HepG2 (cell line): Measurements from ENCODE around the gene CHCHD3. TPM values are rescaled to one million over a fixed set of nuclear protein-coding genes. Genes with fewer than 3 reads are reported as not detected.

Experiments
- ATAC-seq: fragments of 200-7000 bp; cut with Tn5 transposase; 3 replicates; pipeline ENCODE4 v1.9.1; 2020; ENCODE audit warnings: mild to moderate bottlenecking, moderate library complexity
- BruUV-seq: library from RNA; stranded (reverse); fragments of 400-500 nt; replicated peaks from 2 replicates; lab custom pipeline; 2021; lab: Mats Ljungman, UMichigan
- CTCF ChIA-PET: fragments of 300-600 bp; formaldehyde crosslinking; extraction: SDS; loops from one replicate; lab custom pipeline; 2021; ENCODE audit warnings: low total read pairs, inconsistent platforms, low intra/inter-chr PET ratio; lab: Yijun Ruan, JAX
- POLR2A ChIA-PET: fragments of 350-600 bp; sonication (Branson Sonifier 250); formaldehyde crosslinking; loops from one replicate; lab custom pipeline; 2020; ENCODE audit warnings: antibody characterized with exemption, inconsistent platforms; lab: Yijun Ruan, JAX
- DNase-seq: peaks from one replicate; pipeline ENCODE4 v3.0.0-alpha.2; 2015; ENCODE audit warnings: low spot score
- FAIRE-seq: peaks from 3 replicates; lab custom pipeline; 2011; peaks lifted over from hg19 to GRCh38; lab: Jason Lieb, UNC
- H2AFZ ChIP-seq: one replicate; pipeline ENCODE4 v1.6.1; 2011; ENCODE audit warnings: low read length, inconsistent platforms
- H3K27ac ChIP-seq: fragments of 300-600 bp; 3 replicates; pipeline ENCODE4 v1.8.0; 2011; ENCODE audit warnings: mixed run types, mild to moderate bottlenecking, mixed read lengths, low read length, inconsistent platforms; ENCODE audit not compliant: insufficient read depth; ENCODE audit errors: extremely low read length
- H3K27me3 ChIP-seq, 2 experiments: fragments of 200-600 bp in 1 of 2; 2 replicates in 1 of 2; 3 replicates in 1 of 2; pipeline versions ENCODE4 v1.6.0 to v1.8.0; 2011; ENCODE audit warnings: low read length in 2 of 2, mild to moderate bottlenecking in 2 of 2, moderate library complexity in 2 of 2, inconsistent platforms in 1 of 2; ENCODE audit not compliant: insufficient read depth in 2 of 2, control insufficient read depth in 1 of 2
- H3K36me3 ChIP-seq, 2 experiments: fragments of 200-600 bp in 1 of 2; replicated peaks in 1 of 2; 2 replicates in 1 of 2; 3 replicates in 1 of 2; pipeline versions ENCODE4 v1.5.1 to v1.8.0; 2011; ENCODE audit warnings: low read length in 2 of 2, inconsistent platforms in 1 of 2; ENCODE audit not compliant: insufficient read depth in 2 of 2, control insufficient read depth in 1 of 2
- H3K4me1 ChIP-seq: 2 replicates; pipeline ENCODE4 v1.5.1; 2012; ENCODE audit warnings: low read length, inconsistent platforms; ENCODE audit not compliant: insufficient read depth
- H3K4me2 ChIP-seq: 2 replicates; pipeline ENCODE4 v1.6.0; 2011; ENCODE audit warnings: low read depth, low read length, inconsistent platforms
- H3K4me3 ChIP-seq, 3 experiments: fragments of 200-600 bp in 1 of 3; sonication (generic), shearing (Covaris generic) in 1 of 3; replicated peaks in 1 of 3; 2 replicates each; pipeline ENCODE4 v1.5.1; 2011 to 2016; ENCODE audit warnings: low read length in 3 of 3, inconsistent platforms in 2 of 3, low read depth in 2 of 3, mild to moderate bottlenecking in 2 of 3, control low read depth in 1 of 3, mixed read lengths in 1 of 3; ENCODE audit not compliant: insufficient read depth in 1 of 3
- H3K79me2 ChIP-seq: one replicate; pipeline ENCODE4 v1.6.1; 2011; ENCODE audit warnings: low read length, inconsistent platforms; ENCODE audit not compliant: insufficient read depth
- H3K9ac ChIP-seq: 2 replicates; pipeline ENCODE4 v1.6.0; 2011; ENCODE audit warnings: mild to moderate bottlenecking, low read depth, low read length, inconsistent platforms; ENCODE audit not compliant: insufficient read depth
- H3K9me3 ChIP-seq: 2 replicates; pipeline ENCODE4 v1.5.1; 2012; ENCODE audit warnings: mild to moderate bottlenecking, low read length
- H4K20me1 ChIP-seq: 2 replicates; pipeline ENCODE4 v1.6.0; 2011; ENCODE audit warnings: inconsistent platforms, mild to moderate bottlenecking, low read length, moderate library complexity; ENCODE audit not compliant: insufficient read depth
- ARNT2 ChIP-seq: sonication (generic); formaldehyde crosslinking; IDR thresholded peaks from 2 replicates; pipeline ENCODE4 v1.8.0; 2022; ENCODE audit warnings: mild to moderate bottlenecking, low read depth, missing genetic modification reagents, moderate library complexity
- DNMT3B ChIP-seq: conservative IDR thresholded peaks from 2 replicates; pipeline ENCODE4 v1.6.1; 2016; ENCODE audit warnings: missing biosample characterization, control low read depth
- FIP1L1 ChIP-seq: fragments of 200-400 bp; formaldehyde crosslinking; IDR thresholded peaks from 2 replicates; pipeline ENCODE4 v1.6.1; 2018; ENCODE audit warnings: low read depth, mild to moderate bottlenecking, low read length, moderate library complexity, borderline replicate concordance; ENCODE audit not compliant: insufficient read depth
- FLYWCH1 ChIP-seq: sonication (generic); formaldehyde crosslinking; IDR thresholded peaks from 2 replicates; pipeline ENCODE4 v1.8.1; 2023; ENCODE audit warnings: mild to moderate bottlenecking, missing genetic modification reagents
- FOXK2 ChIP-seq: fragments of 450-650 bp; IDR thresholded peaks from 2 replicates; pipeline ENCODE4 v1.6.1; 2016
- HMG20B ChIP-seq: conservative IDR thresholded peaks from 2 replicates; pipeline ENCODE4 v1.6.1; 2016; ENCODE audit warnings: missing genetic modification reagents, missing compliant biosample characterization
- KLF11 ChIP-seq: IDR thresholded peaks from 2 replicates; pipeline ENCODE4 v1.6.1; 2016; ENCODE audit warnings: missing compliant biosample characterization
- MED8 ChIP-seq: sonication (generic); formaldehyde crosslinking; IDR thresholded peaks from 2 replicates; pipeline ENCODE4 v1.8.1; 2023; ENCODE audit warnings: mild to moderate bottlenecking, missing genetic modification reagents; ENCODE audit not compliant: insufficient replicate concordance
- SAFB2 ChIP-seq: sonication (generic); formaldehyde crosslinking; IDR thresholded peaks from 2 replicates; pipeline ENCODE4 v1.5.1; 2020; ENCODE audit warnings: missing genetic modification reagents, low read depth, mild to moderate bottlenecking, borderline replicate concordance
- SAP130 ChIP-seq: IDR thresholded peaks from 2 replicates; pipeline ENCODE4 v1.6.1; 2016; ENCODE audit warnings: low read depth
- ZBTB20 ChIP-seq: sonication (generic); formaldehyde crosslinking; IDR thresholded peaks from 2 replicates; pipeline ENCODE4 v1.8.1; 2023; ENCODE audit warnings: missing genetic modification reagents, low read depth, mild to moderate bottlenecking, borderline replicate concordance
- ZNF225 ChIP-seq: sonication (generic); formaldehyde crosslinking; IDR thresholded peaks from 2 replicates; pipeline ENCODE4 v1.4.0; 2020; ENCODE audit warnings: mild to moderate bottlenecking, missing genetic modification reagents
- ZNF264 ChIP-seq: sonication (generic); formaldehyde crosslinking; IDR thresholded peaks from 2 replicates; pipeline ENCODE4 v1.4.0; 2020; ENCODE audit warnings: missing genetic modification reagents
- ZNF570 ChIP-seq: sonication (generic); formaldehyde crosslinking; IDR thresholded peaks from 2 replicates; pipeline ENCODE4 v1.4.0; 2020; ENCODE audit warnings: mild to moderate bottlenecking, missing genetic modification reagents, borderline replicate concordance
- ZNF614 ChIP-seq: IDR thresholded peaks from 2 replicates; pipeline ENCODE4 v1.6.1; 2018; ENCODE audit warnings: missing biosample characterization, missing genetic modification reagents, inconsistent platforms, borderline replicate concordance
- ZNF766 ChIP-seq: sonication (generic); formaldehyde crosslinking; IDR thresholded peaks from 2 replicates; pipeline ENCODE4 v1.5.0; 2020; ENCODE audit warnings: missing genetic modification reagents, borderline replicate concordance
- WGBS: methylation state at CpG from one replicate; pipeline ENCODE4 v1.1.6; 2017; ENCODE audit warnings: low lambda C conversion rate; 5-methylcytosine and 5-hydroxymethylcytosine counted together
- in situ Hi-C: cut with HindIII; loops from 2 replicates; pipeline ENCODE4 v1.10.0; 2017; ENCODE audit warnings: low pct_unique_long_range_greater_than_20kb; ENCODE audit not compliant: extremely low pct_ligation_motif_present
- intact Hi-C: fragments of 100-400 bp; cut with micrococcal nuclease; formaldehyde crosslinking; loops from one replicate; pipeline ENCODE4 v1.10.0; 2022; ENCODE audit not compliant: unreplicated experiment
- polyA plus RNA-seq, 8 experiments: library from polyadenylated mRNA; depleted of rRNA in 3 of 8; stranded (reverse) in 7 of 8; unstranded in 1 of 8; fragments of >200 nt; fragmentation: Illumina TruSeq in 4 of 8; extraction: Trizol in 4 of 8; gene quantifications; 2 replicates each; pipeline versions ENCODE4 v1.2.1 to v1.2.3, GENCODE V29; 2011 to 2016; ENCODE audit warnings: low read depth in 4 of 8, missing spikeins in 1 of 8, mixed read lengths in 1 of 8; ENCODE audit not compliant: insufficient read depth in 1 of 8
- total RNA-seq, 5 experiments: library from RNA; depleted of rRNA; stranded (reverse); fragments of >200 nt; fragmentation: Illumina TruSeq; extraction: Trizol; gene quantifications; 2 replicates each; pipeline ENCODE4 v1.2.3, GENCODE V29; 2016; ENCODE audit warnings: low read depth in 1 of 5
- TF ChIP-seq, protein P1 (sequence below): IDR thresholded peaks from 2 replicates; pipeline ENCODE4 v1.6.1; 2016; ENCODE audit warnings: missing biosample characterization, missing genetic modification reagents, low read depth
- TF ChIP-seq, protein P2 (sequence below): sonication (generic); formaldehyde crosslinking; IDR thresholded peaks from 2 replicates; pipeline ENCODE4 v1.8.0; 2022; ENCODE audit warnings: mild to moderate bottlenecking, missing genetic modification reagents, borderline replicate concordance

Gene CHCHD3
- total and polyA plus RNA-seq, 2 of the 13 experiments (the other 11 are each of a cell fraction or from before 2014, with no cell fraction given) = 32.7 to 86.8 TPM

DNA sequence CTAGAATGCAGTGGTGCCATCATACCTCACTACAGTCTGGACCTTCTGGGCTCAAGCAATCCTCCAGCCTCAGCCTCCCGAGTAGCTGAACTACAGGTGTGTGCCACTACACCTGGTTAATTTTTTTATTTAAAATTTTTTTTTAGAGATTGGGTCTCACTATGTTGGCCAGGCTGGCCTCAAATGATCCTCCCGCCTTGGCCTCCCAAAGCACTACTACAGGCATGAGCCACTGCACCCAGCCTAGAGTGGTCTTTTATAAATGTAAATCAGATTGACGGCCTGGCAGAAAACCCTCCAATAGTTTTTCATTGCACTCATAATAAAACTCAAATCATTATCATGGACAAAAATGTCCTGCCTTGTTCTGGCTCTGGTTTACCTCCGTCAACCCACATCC lies 303.9 kb downstream of the CHCHD3 start:
- in situ Hi-C loops (no loop called here), intact Hi-C loops (no loop called here)
- DNase-seq (no peak), ATAC-seq (no peak), FAIRE-seq (no peak)
- H3K27me3 ChIP-seq = no peaks in the 10 kb centered on the region
- H4K20me1 ChIP-seq = no peaks in the 10 kb centered on the region
- H3K9me3 ChIP-seq = no peaks in the 10 kb centered on the region
- TF ChIP-seq ZNF570 (no peak), HMG20B (CRISPR knock-in tag) (no peak), ZNF614 (CRISPR knock-in tag) (no peak), ZNF766 (no peak), SAP130 (no peak), ARNT2 (CRISPR knock-in tag) (no peak), ZBTB20 (CRISPR knock-in tag) (no peak), ZNF264 (no peak), FIP1L1 (no peak), FLYWCH1 (CRISPR knock-in tag) (no peak), DNMT3B (CRISPR knock-in tag) (no peak), FOXK2 (no peak), SAFB2 (no peak), MED8 (CRISPR knock-in tag) (no peak), ZNF225 (CRISPR knock-in tag) (no peak), KLF11 (CRISPR knock-in tag) (no peak)
- TF ChIP-seq, protein P1, sequence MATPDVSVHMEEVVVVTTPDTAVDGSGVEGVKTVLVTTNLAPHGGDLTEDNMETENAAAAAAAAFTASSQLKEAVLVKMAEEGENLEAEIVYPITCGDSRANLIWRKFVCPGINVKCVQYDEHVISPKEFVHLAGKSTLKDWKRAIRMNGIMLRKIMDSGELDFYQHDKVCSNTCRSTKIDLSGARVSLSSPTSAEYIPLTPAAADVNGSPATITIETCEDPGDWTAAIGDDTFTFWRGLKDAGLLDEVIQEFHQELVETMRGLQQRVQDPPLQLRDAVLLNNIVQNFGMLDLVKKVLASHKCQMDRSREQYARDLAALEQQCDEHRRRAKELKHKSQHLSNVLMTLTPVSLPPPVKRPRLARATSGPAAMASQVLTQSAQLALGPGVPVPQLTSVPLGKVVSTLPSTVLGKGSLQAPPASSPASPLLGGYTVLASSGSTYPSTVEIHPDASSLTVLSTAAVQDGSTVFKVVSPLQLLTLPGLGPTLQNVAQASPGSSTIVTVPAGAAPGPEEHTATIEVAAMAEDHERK (CRISPR knock-in tag) = no peak
- TF ChIP-seq, protein P2, sequence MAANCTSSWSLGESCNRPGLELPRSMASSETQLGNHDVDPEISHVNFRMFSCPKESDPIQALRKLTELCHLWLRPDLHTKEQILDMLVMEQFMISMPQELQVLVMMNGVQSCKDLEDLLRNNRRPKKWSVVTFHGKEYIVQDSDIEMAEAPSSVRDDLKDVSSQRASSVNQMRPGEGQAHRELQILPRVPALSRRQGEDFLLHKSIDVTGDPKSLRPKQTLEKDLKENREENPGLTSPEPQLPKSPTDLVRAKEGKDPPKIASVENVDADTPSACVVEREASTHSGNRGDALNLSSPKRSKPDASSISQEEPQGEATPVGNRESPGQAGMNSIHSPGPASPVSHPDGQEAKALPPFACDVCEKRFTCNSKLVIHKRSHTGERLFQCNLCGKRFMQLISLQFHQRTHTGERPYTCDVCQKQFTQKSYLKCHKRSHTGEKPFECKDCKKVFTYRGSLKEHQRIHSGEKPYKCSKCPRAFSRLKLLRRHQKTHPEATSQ (CRISPR knock-in tag) = no peak
- BruUV-seq = no TSS peak
- ChIA-PET POLR2A (no interaction called here), CTCF (no interaction called here)
- no peak overlapping the region for H3K4me2 ChIP-seq
- H3K36me3 ChIP-seq = no peaks in the 10 kb centered on the region
- no peak overlapping the region for H3K9ac ChIP-seq
- no peaks in the 10 kb centered on the region for H3K79me2 ChIP-seq
- H3K4me3 ChIP-seq = no peak overlapping the region
- H2AFZ ChIP-seq = no peak overlapping the region
- 51% methylated on average over 4 of the region's 4 CpGs for WGBS
- no peak overlapping the region for H3K27ac ChIP-seq
- H3K4me1 ChIP-seq = no peaks in the 10 kb centered on the region
